Neural crest cell (in vitro differentiated cells): ENCODE results near the gene STPG1. TPM values are rescaled to one million over a fixed set of nuclear protein-coding genes. Genes with fewer than 3 reads are reported as not detected.
A peak's percentile ranks its signal among the peaks of the same experiment; 100 is the strongest.
"Not testable (repeated sequence)": the region's sequence is repeated elsewhere in the genome, so short reads cannot be mapped to it uniquely, and the experiment has no call there.

Experiments used
- DNase-seq: peaks from one replicate; pipeline ENCODE4 v3.0.0; 2021; ENCODE audit warnings: low read depth, mixed read lengths, low spot score
- H3K27ac Mint-ChIP-seq: one replicate; pipeline ENCODE4 v1.8.0; 2021; ENCODE audit warnings: mild to moderate bottlenecking, mixed read lengths; ENCODE audit not compliant: unreplicated experiment
- H3K27me3 Mint-ChIP-seq: 2 replicates; pipeline ENCODE4 v1.8.0; 2021; ENCODE audit warnings: low read depth, mild to moderate bottlenecking, mixed read lengths
- H3K36me3 Mint-ChIP-seq: 2 replicates; pipeline ENCODE4 v1.8.0; 2021; ENCODE audit warnings: low read depth, mild to moderate bottlenecking, mixed read lengths
- H3K4me1 Mint-ChIP-seq: 2 replicates; pipeline ENCODE4 v1.8.0; 2021; ENCODE audit warnings: mixed read lengths
- H3K4me3 Mint-ChIP-seq: one replicate; pipeline ENCODE4 v1.8.0; 2021; ENCODE audit warnings: mild to moderate bottlenecking, mixed read lengths
- H3K9me3 Mint-ChIP-seq: 2 replicates; pipeline ENCODE4 v1.8.0; 2021; ENCODE audit warnings: mixed read lengths
- total RNA-seq: library from RNA; stranded (reverse); gene quantifications from 2 replicates; pipeline ENCODE4 v1.2.1, GENCODE V29; 2021
- TF ChIP-seq, protein P1 (sequence below): fragments of 200-600 bp; sonication (generic); conservative IDR thresholded peaks from 2 replicates; pipeline ENCODE4 v1.5.0; 2021; ENCODE audit warnings: antibody characterized with exemption, mild to moderate bottlenecking

STPG1 gene
- total RNA-seq, 1 donor from 2014 or later = 7.7 TPM

DNA sequence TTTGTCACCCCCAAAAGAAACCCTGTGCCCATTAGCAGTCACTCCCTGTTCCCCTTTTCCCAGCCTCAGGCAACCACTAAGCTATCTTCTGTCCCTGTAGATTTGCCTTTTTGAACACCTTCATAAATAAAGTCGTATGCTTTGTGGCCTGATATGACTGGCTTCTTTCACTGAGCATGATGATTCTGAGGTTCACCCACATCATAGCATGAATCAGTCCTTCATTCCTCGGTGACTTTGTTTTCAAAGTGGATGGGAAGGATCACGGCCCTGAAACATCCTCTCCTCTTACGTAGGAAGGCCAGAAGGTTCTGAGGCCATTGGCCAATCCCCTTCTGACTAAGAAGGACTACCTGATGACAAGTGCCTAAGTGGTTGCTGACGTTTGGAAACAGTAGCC, 41.1 kb upstream of the STPG1 start:
- H3K27me3 Mint-ChIP-seq = no peaks in the 10 kb centered on the region
- TF ChIP-seq, protein P1, sequence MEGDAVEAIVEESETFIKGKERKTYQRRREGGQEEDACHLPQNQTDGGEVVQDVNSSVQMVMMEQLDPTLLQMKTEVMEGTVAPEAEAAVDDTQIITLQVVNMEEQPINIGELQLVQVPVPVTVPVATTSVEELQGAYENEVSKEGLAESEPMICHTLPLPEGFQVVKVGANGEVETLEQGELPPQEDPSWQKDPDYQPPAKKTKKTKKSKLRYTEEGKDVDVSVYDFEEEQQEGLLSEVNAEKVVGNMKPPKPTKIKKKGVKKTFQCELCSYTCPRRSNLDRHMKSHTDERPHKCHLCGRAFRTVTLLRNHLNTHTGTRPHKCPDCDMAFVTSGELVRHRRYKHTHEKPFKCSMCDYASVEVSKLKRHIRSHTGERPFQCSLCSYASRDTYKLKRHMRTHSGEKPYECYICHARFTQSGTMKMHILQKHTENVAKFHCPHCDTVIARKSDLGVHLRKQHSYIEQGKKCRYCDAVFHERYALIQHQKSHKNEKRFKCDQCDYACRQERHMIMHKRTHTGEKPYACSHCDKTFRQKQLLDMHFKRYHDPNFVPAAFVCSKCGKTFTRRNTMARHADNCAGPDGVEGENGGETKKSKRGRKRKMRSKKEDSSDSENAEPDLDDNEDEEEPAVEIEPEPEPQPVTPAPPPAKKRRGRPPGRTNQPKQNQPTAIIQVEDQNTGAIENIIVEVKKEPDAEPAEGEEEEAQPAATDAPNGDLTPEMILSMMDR = no peak
- no peak for DNase-seq
- no peaks in the 10 kb centered on the region for H3K9me3 Mint-ChIP-seq
- H3K4me1 Mint-ChIP-seq = peaks cover 3% of the 10 kb centered on the region
- H3K36me3 Mint-ChIP-seq = no peaks in the 10 kb centered on the region
- peak overlapping the region; percentile 15 for H3K27ac Mint-ChIP-seq
- no peak overlapping the region for H3K4me3 Mint-ChIP-seq

DNA sequence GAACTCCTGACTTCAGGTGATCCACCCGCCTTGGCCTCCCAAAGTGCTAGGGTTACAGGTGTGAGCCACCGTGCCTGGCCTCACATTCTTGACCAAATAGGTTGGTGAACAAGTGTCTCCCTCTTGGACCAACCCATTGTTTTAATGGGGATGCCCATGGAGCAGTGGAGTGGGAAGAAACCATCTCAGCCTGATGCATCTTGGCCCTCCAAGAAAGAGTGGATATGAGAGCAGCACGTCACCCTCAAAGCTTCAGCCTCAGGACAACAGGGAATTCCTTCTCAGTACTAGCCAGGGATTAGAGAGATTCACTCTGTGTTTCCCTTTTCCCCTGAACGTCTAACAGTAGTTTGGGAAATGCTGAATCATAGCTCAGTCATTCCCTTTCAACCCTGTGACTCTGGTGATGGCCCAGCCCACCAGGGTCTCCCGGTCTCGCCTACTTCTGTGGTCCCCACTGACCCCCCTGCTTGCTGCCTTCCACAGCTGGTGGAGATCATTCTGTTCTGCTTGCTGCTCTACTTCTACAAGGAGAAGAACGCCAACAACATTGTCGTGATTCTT, 39.4 kb upstream of the STPG1 start:
- TF ChIP-seq, protein P1 = no peak
- no peaks in the 10 kb centered on the region for H3K9me3 Mint-ChIP-seq
- no peaks in the 10 kb centered on the region for H3K4me1 Mint-ChIP-seq
- DNase-seq = no peak
- H3K27me3 Mint-ChIP-seq = no peaks in the 10 kb centered on the region
- no peaks in the 10 kb centered on the region for H3K36me3 Mint-ChIP-seq
- peak overlapping the region; percentile 13 for H3K27ac Mint-ChIP-seq
- H3K4me3 Mint-ChIP-seq = no peak overlapping the region

DNA sequence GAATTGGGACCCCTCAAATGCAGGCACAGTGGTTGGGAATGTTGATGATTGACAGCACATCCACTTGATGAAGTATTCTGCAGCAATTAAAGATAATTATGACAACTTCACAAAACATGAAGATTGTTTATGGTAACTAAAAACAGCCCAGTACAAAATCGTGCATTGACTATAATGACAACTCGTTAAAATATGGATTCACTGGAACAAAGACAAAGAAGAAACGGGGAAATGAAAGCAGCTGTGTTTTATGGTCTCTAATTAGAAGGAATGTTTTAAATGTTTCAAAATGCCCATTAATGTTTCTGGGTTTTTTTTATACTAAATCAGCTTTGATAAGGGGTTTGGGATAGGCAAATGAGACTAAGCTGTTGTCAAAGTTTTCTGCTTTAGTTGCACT, 38.2 kb upstream of the STPG1 start:
- TF ChIP-seq, protein P1 = no peak
- Mint-ChIP-seq H3K4me3 (no peak overlapping the region), H3K4me1 (no peaks in the 10 kb centered on the region), H3K27ac (no peak overlapping the region), H3K9me3 (peaks cover under 1% of the 10 kb centered on the region), H3K36me3 (no peaks in the 10 kb centered on the region), H3K27me3 (no peaks in the 10 kb centered on the region)
- no peak for DNase-seq

DNA sequence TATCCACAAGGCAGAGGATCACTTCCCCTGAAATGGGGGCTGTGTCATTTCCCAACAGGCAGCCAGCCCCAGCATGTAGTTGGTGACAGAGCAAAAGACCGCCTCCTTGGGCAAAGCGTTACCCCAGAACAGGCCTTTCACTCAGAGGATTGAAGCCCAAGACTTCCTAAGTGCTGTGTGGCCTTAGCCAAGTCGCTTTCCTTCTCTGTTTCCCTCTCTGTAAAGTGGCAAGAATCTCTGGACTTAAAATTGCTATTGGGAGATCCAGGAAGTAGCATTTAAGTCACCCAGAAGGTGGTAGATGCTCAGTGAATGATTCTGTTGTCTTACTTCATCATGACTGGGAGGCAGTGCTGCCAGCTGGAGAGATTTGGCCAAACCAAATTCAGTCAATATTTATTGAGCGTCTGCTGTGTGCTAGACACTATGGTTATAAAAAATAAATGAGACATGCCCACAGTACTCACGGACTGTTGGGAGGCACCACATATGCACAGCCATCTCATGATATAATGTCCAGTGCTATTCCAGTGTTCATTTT, 37.3 kb upstream of the STPG1 start:
- no peak for DNase-seq
- Mint-ChIP-seq H3K27me3 (no peaks in the 10 kb centered on the region), H3K4me3 (no peak overlapping the region), H3K4me1 (no peaks in the 10 kb centered on the region), H3K36me3 (no peaks in the 10 kb centered on the region), H3K27ac (no peak overlapping the region), H3K9me3 (peaks cover 4% of the 10 kb centered on the region)
- TF ChIP-seq, protein P1 = no peak

DNA sequence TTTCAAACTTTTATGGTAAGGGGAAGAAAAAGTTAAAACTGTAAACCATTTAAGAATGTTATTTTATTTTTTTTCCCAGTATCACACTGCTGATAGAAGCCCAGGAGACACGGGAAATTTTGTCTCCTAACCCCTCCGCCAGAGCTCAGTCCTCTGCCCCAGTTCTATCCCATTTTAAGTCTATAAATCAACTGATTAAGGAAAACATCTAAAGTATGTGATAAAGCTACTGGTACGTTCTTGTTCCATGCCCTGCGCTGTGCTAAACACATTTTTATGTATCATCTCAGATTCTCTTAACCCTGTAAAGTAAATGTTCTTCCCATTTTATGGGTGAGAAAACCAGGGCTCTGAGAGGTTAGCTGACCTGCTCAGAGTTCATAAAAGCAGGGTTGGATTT, 36.7 kb upstream of the STPG1 start:
- Mint-ChIP-seq H3K9me3 (peaks cover 4% of the 10 kb centered on the region), H3K36me3 (no peaks in the 10 kb centered on the region), H3K27me3 (no peaks in the 10 kb centered on the region), H3K4me3 (no peak overlapping the region), H3K27ac (no peak overlapping the region), H3K4me1 (no peaks in the 10 kb centered on the region)
- TF ChIP-seq, protein P1 = no peak
- DNase-seq = no peak

DNA sequence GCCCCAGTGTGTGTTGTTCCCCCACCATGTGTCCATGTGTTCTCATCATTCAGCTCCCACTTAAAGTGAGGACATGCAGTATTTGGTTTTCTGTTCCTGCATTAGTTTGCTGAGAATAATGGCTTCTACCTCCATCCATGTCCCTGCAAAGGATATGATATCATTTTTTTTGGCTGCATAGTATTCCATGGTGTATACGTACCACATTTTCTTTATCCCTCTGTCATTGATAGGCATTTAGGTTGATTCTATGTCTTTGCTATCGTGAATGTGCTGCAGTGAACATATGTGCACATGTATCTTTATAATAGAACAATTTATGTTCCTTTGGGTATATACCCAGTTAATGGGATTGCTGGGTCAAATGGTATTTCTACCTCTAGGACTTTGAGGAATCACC, 32.9 kb upstream of the STPG1 start:
- H3K9me3 Mint-ChIP-seq, H3K4me3 Mint-ChIP-seq, H3K27me3 Mint-ChIP-seq, DNase-seq, H3K36me3 Mint-ChIP-seq, H3K27ac Mint-ChIP-seq: not testable (repeated sequence)
- peaks cover 14% of the 10 kb centered on the region for H3K4me1 Mint-ChIP-seq
